Neural progenitor cell (in vitro differentiated cells): Measurements from ENCODE around the gene P4HTM. TPM values are rescaled to one million over a fixed set of nuclear protein-coding genes. Genes with fewer than 3 reads are reported as not detected.

Source experiments
- DNase-seq: peaks from one replicate; pipeline ENCODE4 v3.0.0-alpha.2; 2016; ENCODE audit warnings: low spot score
- H2AFZ ChIP-seq: fragments of 200-600 bp; sonication (generic); replicated peaks from 2 replicates; pipeline ENCODE4 v1.6.1; 2016; ENCODE audit warnings: antibody characterized with exemption
- H3F3A ChIP-seq: fragments of 200-600 bp; sonication (generic); 2 replicates; pipeline ENCODE4 v1.6.1; 2016; ENCODE audit warnings: antibody characterized with exemption, low read depth
- H3K27ac ChIP-seq: fragments of 200-600 bp; sonication (generic); 2 replicates; pipeline ENCODE4 v1.5.1; 2016; ENCODE audit warnings: mild to moderate bottlenecking
- H3K27me3 ChIP-seq: fragments of 200-600 bp; sonication (generic); 2 replicates; pipeline ENCODE4 v1.6.1; 2016; ENCODE audit warnings: mild to moderate bottlenecking, moderate library complexity
- H3K36me3 ChIP-seq: fragments of 200-600 bp; sonication (generic); 2 replicates; pipeline ENCODE4 v1.5.1; 2016
- H3K4me1 ChIP-seq: fragments of 200-600 bp; sonication (generic); 2 replicates; pipeline ENCODE4 v1.6.1; 2016; ENCODE audit warnings: mixed run types
- H3K4me2 ChIP-seq: fragments of 200-600 bp; sonication (generic); 2 replicates; pipeline ENCODE4 v1.6.1; 2016
- H3K4me3 ChIP-seq: fragments of 200-600 bp; sonication (generic); 2 replicates; pipeline ENCODE4 v1.5.1; 2016
- H3K79me2 ChIP-seq: fragments of 200-600 bp; sonication (generic); 2 replicates; pipeline ENCODE4 v1.6.1; 2016; ENCODE audit warnings: low read depth
- H3K9ac ChIP-seq: fragments of 200-600 bp; sonication (generic); 2 replicates; pipeline ENCODE4 v1.6.1; 2016
- H3K9me3 ChIP-seq: fragments of 200-600 bp; sonication (generic); 2 replicates; pipeline ENCODE4 v1.5.1; 2016; ENCODE audit warnings: low read depth
- H4K20me1 ChIP-seq: fragments of 200-600 bp; sonication (generic); 2 replicates; pipeline ENCODE4 v1.6.1; 2016; ENCODE audit warnings: low read depth
- H3K27ac Mint-ChIP-seq: 3 replicates; pipeline ENCODE4 v1.8.0; 2021; ENCODE audit warnings: mixed read lengths
- H3K27me3 Mint-ChIP-seq: 2 replicates; pipeline ENCODE4 v1.8.0; 2022; ENCODE audit warnings: low read depth, mild to moderate bottlenecking, inconsistent platforms, moderate library complexity, mixed read lengths; ENCODE audit not compliant: insufficient read depth
- H3K36me3 Mint-ChIP-seq: 3 replicates; pipeline ENCODE4 v1.8.0; 2021; ENCODE audit warnings: mixed read lengths
- H3K4me1 Mint-ChIP-seq: 3 replicates; pipeline ENCODE4 v1.8.0; 2021; ENCODE audit warnings: mixed read lengths
- H3K4me3 Mint-ChIP-seq: 3 replicates; pipeline ENCODE4 v1.8.0; 2021; ENCODE audit warnings: mild to moderate bottlenecking, moderate library complexity, mixed read lengths
- H3K9me3 Mint-ChIP-seq: 3 replicates; pipeline ENCODE4 v1.8.0; 2020; ENCODE audit warnings: mixed read lengths
- CTCF ChIP-seq: fragments of 200-600 bp; sonication (generic); IDR thresholded peaks from 2 replicates; pipeline ENCODE4 v1.5.1; 2017; ENCODE audit warnings: antibody characterized with exemption, mild to moderate bottlenecking
- EZH2 ChIP-seq: fragments of 200-600 bp; sonication (generic); IDR thresholded peaks from 2 replicates; pipeline ENCODE4 v1.6.1; 2017; ENCODE audit warnings: antibody characterized with exemption, mild to moderate bottlenecking, moderate library complexity
- EZH2phosphoT487 ChIP-seq: fragments of 200-600 bp; sonication (generic); IDR thresholded peaks from 2 replicates; pipeline ENCODE4 v1.6.1; 2017; ENCODE audit warnings: antibody characterized with exemption
- total RNA-seq: library from RNA; depleted of rRNA; stranded (reverse); fragments of >200 nt; gene quantifications from 2 replicates; pipeline ENCODE4 v1.2.3, GENCODE V29; 2015; ENCODE audit warnings: low replicate concordance

The P4HTM gene
- total RNA-seq, 1 donor from 2014 or later, result 15.3 TPM

- peak overlapping the region; percentile 79 for H3K4me3 ChIP-seq
- peaks cover 15% of the 10 kb centered on the region for H3K4me1 ChIP-seq
Observed at GRCh38 chr3:49018707-49019006, 28.6 kb downstream of the P4HTM start.

DNA sequence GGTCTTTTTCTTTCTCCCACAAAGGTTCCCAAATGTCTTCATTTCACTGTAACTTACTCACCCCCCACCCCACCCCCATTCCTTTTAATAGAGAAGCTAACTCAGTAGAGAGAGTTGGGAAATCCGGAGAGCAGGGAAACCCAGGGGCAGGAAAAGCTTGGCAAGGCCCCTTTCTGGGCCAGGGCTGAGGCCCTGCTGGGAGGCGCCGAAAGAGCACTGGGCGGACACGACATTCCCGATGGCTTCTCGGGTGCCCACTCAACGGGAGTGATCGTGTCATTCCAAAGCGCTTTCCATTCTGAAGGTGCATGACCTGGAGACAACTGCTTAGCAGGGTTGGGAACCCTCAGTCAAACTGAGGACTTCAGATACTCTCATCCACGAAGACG, 29.9 kb downstream of the P4HTM start:
- H3K27me3 Mint-ChIP-seq, result peaks cover 7% of the 10 kb centered on the region
- TF ChIP-seq EZH2phosphoT487 (no peak), EZH2 (no peak), CTCF (no peak)
- Histone ChIP-seq H3K9me3 (no peaks in the 10 kb centered on the region), H3K27me3 (no peaks in the 10 kb centered on the region), H3K4me1 (peaks cover 15% of the 10 kb centered on the region), H3K36me3 (no peaks in the 10 kb centered on the region), H3K27ac (no peak overlapping the region), H4K20me1 (peaks cover 38% of the 10 kb centered on the region), H3K79me2 (peaks cover 44% of the 10 kb centered on the region), H2AFZ (no peak overlapping the region), H3F3A (peaks cover 78% of the 10 kb centered on the region), H3K4me2 (peak overlapping the region; percentile 82), H3K9ac (peak overlapping the region; percentile 75), H3K4me3 (peak overlapping the region; percentile 73)
- H3K4me1 Mint-ChIP-seq, result peaks cover 26% of the 10 kb centered on the region
- H3K36me3 Mint-ChIP-seq, result peaks cover 19% of the 10 kb centered on the region
- H3K27ac Mint-ChIP-seq, result no peak overlapping the region
- no peaks in the 10 kb centered on the region for H3K9me3 Mint-ChIP-seq
- DNase-seq, result no peak
- H3K4me3 Mint-ChIP-seq, result peak overlapping the region; percentile 97

More at GRCh38 chr3:49018707-49019006, 28.6 kb downstream of the P4HTM start:
- Mint-ChIP-seq H3K27ac (peak overlapping the region; percentile 8), H3K27me3 (peaks cover 7% of the 10 kb centered on the region), H3K4me3 (peak overlapping the region; percentile 97), H3K36me3 (peaks cover 20% of the 10 kb centered on the region), H3K4me1 (peaks cover 23% of the 10 kb centered on the region), H3K9me3 (no peaks in the 10 kb centered on the region)
- Histone ChIP-seq H3K27me3 (no peaks in the 10 kb centered on the region), H3K79me2 (peaks cover 38% of the 10 kb centered on the region), H3K9ac (no peak overlapping the region), H3K4me2 (peak overlapping the region; percentile 82), H4K20me1 (peaks cover 51% of the 10 kb centered on the region), H3F3A (peaks cover 71% of the 10 kb centered on the region), H2AFZ (no peak overlapping the region), H3K9me3 (no peaks in the 10 kb centered on the region), H3K36me3 (no peaks in the 10 kb centered on the region), H3K27ac (no peak overlapping the region)
- TF ChIP-seq CTCF (no peak), EZH2phosphoT487 (no peak), EZH2 (no peak)
- no peak for DNase-seq

DNA sequence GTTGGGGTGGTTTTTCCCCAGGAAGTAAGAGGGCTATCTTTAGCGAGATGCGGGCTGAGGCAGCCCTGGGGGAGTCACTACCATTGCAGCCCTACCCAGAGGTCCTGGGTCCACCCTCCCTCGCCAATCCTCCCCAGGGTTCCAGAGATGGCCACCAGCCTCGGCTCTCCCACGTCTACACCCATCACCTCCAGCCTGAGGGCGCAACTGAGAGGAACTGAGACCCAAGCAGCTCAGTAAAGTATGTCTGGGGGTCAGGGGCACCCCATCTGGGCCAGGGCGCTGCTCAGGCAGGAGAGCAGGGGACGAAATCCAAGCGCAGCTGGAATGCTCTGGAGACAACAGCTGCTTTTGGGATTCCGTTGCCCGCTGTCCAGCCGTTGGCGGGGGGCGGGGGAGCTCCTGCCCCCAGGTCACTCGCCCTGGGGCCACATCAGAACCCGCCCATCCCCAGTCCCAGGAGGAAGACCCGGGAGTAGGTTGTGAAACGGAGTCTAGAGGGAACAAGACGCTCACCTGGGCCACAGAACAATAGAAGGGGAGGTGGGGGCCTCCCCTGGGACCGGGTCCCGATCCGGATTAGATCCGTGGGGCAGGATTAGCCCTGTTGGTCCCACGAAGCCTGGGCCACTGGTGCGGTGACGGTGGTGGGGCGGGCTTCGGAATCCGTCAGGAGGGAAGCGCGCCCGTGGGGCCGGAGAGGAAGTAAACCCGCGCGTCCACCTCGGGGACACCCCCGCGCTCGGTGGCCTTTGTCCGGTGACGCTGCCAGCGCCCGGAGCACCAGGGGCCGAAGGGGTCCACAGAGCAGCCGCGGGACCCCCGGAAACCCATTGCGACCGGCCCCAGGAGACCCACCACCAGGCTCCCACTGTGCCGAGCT, 30.5 kb downstream of the P4HTM start:
- Histone ChIP-seq H3F3A (peaks cover 76% of the 10 kb centered on the region), H3K9me3 (no peaks in the 10 kb centered on the region), H3K9ac (peak overlapping the region; percentile 75), H3K27ac (peak overlapping the region; percentile 63), H3K4me2 (peak overlapping the region; percentile 82), H3K36me3 (no peaks in the 10 kb centered on the region), H2AFZ (no peak overlapping the region), H3K79me2 (peaks cover 44% of the 10 kb centered on the region), H3K4me1 (peaks cover 15% of the 10 kb centered on the region), H4K20me1 (peaks cover 32% of the 10 kb centered on the region), H3K27me3 (no peaks in the 10 kb centered on the region), H3K4me3 (peak overlapping the region; percentile 73)
- peaks cover 26% of the 10 kb centered on the region for H3K4me1 Mint-ChIP-seq
- no peaks in the 10 kb centered on the region for H3K9me3 Mint-ChIP-seq
- TF ChIP-seq EZH2phosphoT487, result no peak
- TF ChIP-seq EZH2, result no peak
- TF ChIP-seq CTCF, result no peak
- H3K4me3 Mint-ChIP-seq, result peak overlapping the region; percentile 97
- DNase-seq, result peak; percentile 78
- H3K36me3 Mint-ChIP-seq, result peaks cover 18% of the 10 kb centered on the region
- no peak overlapping the region for H3K27ac Mint-ChIP-seq
- peaks cover 7% of the 10 kb centered on the region for H3K27me3 Mint-ChIP-seq
